CD4-positive, alpha-beta T cell (primary cell): ENCODE data around the gene SLC1A7. TPM values are rescaled to one million over a fixed set of nuclear protein-coding genes. Genes with fewer than 3 reads are reported as not detected.

Experiments
- ATAC-seq: fragments of 200-7000 bp; cut with Tn5 transposase; one replicate; pipeline ENCODE4 v1.10.0; 2022; ENCODE audit warnings: mild to moderate bottlenecking; ENCODE audit not compliant: poor library complexity
- CTCF ChIA-PET: fragments of 350-600 bp; sonication (Branson Sonifier 250); formaldehyde crosslinking; loops from one replicate; lab custom pipeline; 2021; ENCODE audit warnings: antibody characterized with exemption, inconsistent platforms; lab: Charles Lee
- POLR2A ChIA-PET: fragments of 350-600 bp; sonication (Branson Sonifier 250); formaldehyde crosslinking; loops from one replicate; lab custom pipeline; 2021; ENCODE audit warnings: antibody characterized with exemption, inconsistent platforms; lab: Charles Lee
- DNase-seq, 14 experiments: peaks; one replicate each; pipeline ENCODE4 v3.0.0-alpha.2; 2013 to 2020; ENCODE audit warnings: mixed read lengths in 2 of 14
- H3K27ac ChIP-seq, 2 donors: one replicate each; pipeline versions ENCODE4 v1.5.1 to v1.7.0; 2013; ENCODE audit warnings: low read length in 2 of 2, low read depth in 1 of 2, mild to moderate bottlenecking in 1 of 2
- H3K27me3 ChIP-seq, 2 experiments: 1 replicate in 1 of 2; 2 replicates in 1 of 2; pipeline versions ENCODE4 v1.6.1 to v1.7.0; 2013; ENCODE audit warnings: low read length in 2 of 2, control low read depth in 1 of 2, mild to moderate bottlenecking in 1 of 2, moderate library complexity in 1 of 2; ENCODE audit not compliant: insufficient read depth in 2 of 2, control insufficient read depth in 1 of 2
- H3K36me3 ChIP-seq: one replicate; pipeline ENCODE4 v1.6.1; 2013; ENCODE audit warnings: low read length, control low read depth; ENCODE audit not compliant: insufficient read depth
- H3K4me1 ChIP-seq: one replicate; pipeline ENCODE4 v1.6.1; 2013; ENCODE audit warnings: low read length, control low read depth; ENCODE audit not compliant: insufficient read depth
- H3K4me3 ChIP-seq: one replicate; pipeline ENCODE4 v1.5.1; 2013; ENCODE audit warnings: mild to moderate bottlenecking, low read length, moderate library complexity
- H3K9me3 ChIP-seq, 2 experiments: 1 replicate in 1 of 2; 2 replicates in 1 of 2; pipeline versions ENCODE4 v1.6.1 to v1.7.0; 2013; ENCODE audit warnings: low read length in 2 of 2, mild to moderate bottlenecking in 2 of 2, control low read depth in 1 of 2, moderate library complexity in 1 of 2; ENCODE audit not compliant: control insufficient read depth in 1 of 2, insufficient read depth in 1 of 2
- H3K27ac Mint-ChIP-seq: one replicate; pipeline ENCODE4 v1.8.0; 2020; ENCODE audit warnings: mixed read lengths
- H3K27me3 Mint-ChIP-seq: one replicate; pipeline ENCODE4 v1.8.0; 2021; ENCODE audit warnings: mixed read lengths
- H3K36me3 Mint-ChIP-seq: one replicate; pipeline ENCODE4 v1.8.0; 2021; ENCODE audit warnings: low read depth, mixed read lengths
- H3K4me1 Mint-ChIP-seq: one replicate; pipeline ENCODE4 v1.8.0; 2021; ENCODE audit warnings: low read depth, mixed read lengths
- H3K4me3 Mint-ChIP-seq: one replicate; pipeline ENCODE4 v1.8.0; 2020; ENCODE audit warnings: mild to moderate bottlenecking, mixed read lengths
- H3K9me3 Mint-ChIP-seq: one replicate; pipeline ENCODE4 v1.8.0; 2020; ENCODE audit warnings: mixed read lengths
- CTCF ChIP-seq: fragments of 200-600 bp; IDR thresholded peaks from one replicate; pipeline ENCODE4 v1.8.0; 2022; ENCODE audit warnings: antibody characterized with exemption, mild to moderate bottlenecking
- intact Hi-C, 2 experiments: fragments of 100-400 bp; cut with DNase I in 1 of 2; cut with micrococcal nuclease in 1 of 2; formaldehyde crosslinking; loops; one replicate each; pipeline versions ENCODE4 v1.15.1 to v1.9.0; 2023 to 2025; cut with DNase I, micrococcal nuclease
- total RNA-seq, 174 experiments: library from RNA in 2 of 174; stranded (reverse) in 2 of 174; gene quantifications; one replicate each; pipeline ENCODE4 v1.2.3 and lab custom pipeline; 2021 to 2026

The SLC1A7 gene
- total RNA-seq, 2 experiments from 2014 or later, result not detected

- H3K4me1 Mint-ChIP-seq, result no peaks in the 10 kb centered on the region
- H3K4me1 ChIP-seq, result peaks cover 4% of the 10 kb centered on the region
- H3K9me3 ChIP-seq, result no peaks in the 10 kb centered on the region
- no peak overlapping the region for H3K27ac ChIP-seq
- CTCF ChIA-PET, result no interaction called here
- no peak overlapping the region for H3K4me3 ChIP-seq
- no peak overlapping the region for H3K4me3 Mint-ChIP-seq
- H3K36me3 ChIP-seq, result no peaks in the 10 kb centered on the region
- POLR2A ChIA-PET, result no interaction called here
- ATAC-seq (no peak), DNase-seq (peak in 2 of 14 experiments; percentile 11 to 65)
- no peaks in the 10 kb centered on the region for H3K27me3 Mint-ChIP-seq
- no peaks in the 10 kb centered on the region for H3K36me3 Mint-ChIP-seq
- no peak overlapping the region for H3K27ac Mint-ChIP-seq
- no peak for TF ChIP-seq CTCF
- H3K9me3 Mint-ChIP-seq, result peaks cover 7% of the 10 kb centered on the region
- intact Hi-C loops, result no loop called here
- no peaks in the 10 kb centered on the region for H3K27me3 ChIP-seq
These were observed 6.7 kb downstream of the SLC1A7 start for GRCh38 chr1:53135735-53136114.

GRCh38 chr1:53134961-53135734 is 7.3 kb downstream of the SLC1A7 start:
- H3K9me3 ChIP-seq, result no peaks in the 10 kb centered on the region
- ATAC-seq, result no peak
- TF ChIP-seq CTCF, result no peak
- peaks cover 7% of the 10 kb centered on the region for H3K9me3 Mint-ChIP-seq
- H3K36me3 ChIP-seq, result no peaks in the 10 kb centered on the region
- H3K4me1 Mint-ChIP-seq, result no peaks in the 10 kb centered on the region
- POLR2A ChIA-PET, result no interaction called here
- CTCF ChIA-PET, result no interaction called here
- no peak overlapping the region for H3K27ac ChIP-seq
- no peaks in the 10 kb centered on the region for H3K36me3 Mint-ChIP-seq
- no peak overlapping the region for H3K4me3 ChIP-seq
- no peak overlapping the region for H3K27ac Mint-ChIP-seq
- no peaks in the 10 kb centered on the region for H3K27me3 Mint-ChIP-seq
- intact Hi-C loops, result no loop called here
- peaks cover 4% of the 10 kb centered on the region for H3K4me1 ChIP-seq
- H3K4me3 Mint-ChIP-seq, result no peak overlapping the region
- peak in 1 of 14 experiments; percentile 32 for DNase-seq
- no peaks in the 10 kb centered on the region for H3K27me3 ChIP-seq

- no peak for TF ChIP-seq CTCF
- CTCF ChIA-PET, result no interaction called here
- intact Hi-C loops, result no loop called here
- Histone ChIP-seq H3K4me1 (peaks cover 4% of the 10 kb centered on the region), H3K27ac (no peak overlapping the region), H3K36me3 (no peaks in the 10 kb centered on the region), H3K9me3 (no peaks in the 10 kb centered on the region), H3K27me3 (no peaks in the 10 kb centered on the region), H3K4me3 (no peak overlapping the region)
- no peaks in the 10 kb centered on the region for H3K36me3 Mint-ChIP-seq
- no peaks in the 10 kb centered on the region for H3K4me1 Mint-ChIP-seq
- DNase-seq (no peak), ATAC-seq (no peak)
- no peaks in the 10 kb centered on the region for H3K27me3 Mint-ChIP-seq
- no peak overlapping the region for H3K27ac Mint-ChIP-seq
- H3K4me3 Mint-ChIP-seq, result no peak overlapping the region
- POLR2A ChIA-PET, result no interaction called here
- H3K9me3 Mint-ChIP-seq, result peaks cover 7% of the 10 kb centered on the region
These were observed 8.4 kb downstream of the SLC1A7 start for GRCh38 chr1:53134042-53134485.
